Prostate gland (tissue), 2 donors: ENCODE measurements around the gene UCP2. TPM values are rescaled to one million over a fixed set of nuclear protein-coding genes. Genes with fewer than 3 reads are reported as not detected.

Experiments
- DNase-seq: peaks from one replicate; pipeline ENCODE4 v3.0.0-alpha.2; 2019; ENCODE audit warnings: low spot score
- H3K27ac ChIP-seq, 2 donors: fragments of 200-600 bp; sonication (generic); 2 replicates each; pipeline ENCODE4 v1.5.1; 2017 to 2019
- H3K27me3 ChIP-seq: fragments of 200-600 bp; sonication (generic); replicated peaks from 2 replicates; pipeline ENCODE4 v1.5.1; 2019; ENCODE audit not compliant: insufficient read depth
- H3K36me3 ChIP-seq, 2 donors: fragments of 200-600 bp; sonication (generic); 1 replicate in 1 of 2; 2 replicates in 1 of 2; pipeline versions ENCODE4 v1.5.1 to v1.8.1; 2017 to 2019
- H3K4me1 ChIP-seq: fragments of 200-600 bp; sonication (generic); replicated peaks from 2 replicates; pipeline ENCODE4 v1.5.1; 2019
- H3K4me3 ChIP-seq, 2 donors: fragments of 200-600 bp; sonication (generic); 2 replicates each; pipeline ENCODE4 v1.5.1; 2017 to 2019
- H3K9me3 ChIP-seq: fragments of 200-600 bp; sonication (generic); 2 replicates; pipeline ENCODE4 v1.5.1; 2017
- POLR2A ChIP-seq: fragments of 450-650 bp; IDR thresholded peaks from one replicate; pipeline ENCODE4 v1.6.1; 2016; ENCODE audit warnings: antibody characterized with exemption, mild to moderate bottlenecking
- POLR2AphosphoS5 ChIP-seq: sonication (generic); formaldehyde crosslinking; IDR thresholded peaks from one replicate; pipeline ENCODE4 v1.6.1; 2017; ENCODE audit warnings: antibody characterized with exemption
- WGBS: methylation state at CpG from one replicate; pipeline ENCODE4 v1.1.5; 2018; 5-methylcytosine and 5-hydroxymethylcytosine counted together
- intact Hi-C: fragments of 100-400 bp; cut with DNase I; formaldehyde crosslinking; loops from one replicate; pipeline ENCODE4 v1.14.2; 2022
- total RNA-seq, 2 donors: library from RNA; depleted of rRNA; stranded (reverse); fragments of >200 nt; gene quantifications; one replicate each; pipeline ENCODE4 v1.1.0, GENCODE V29; 2016
- TF ChIP-seq, protein P1 (sequence below), 4 experiments: fragments of 200-600 bp in 2 of 4; fragments of 450-650 bp in 2 of 4; sonication (generic) in 2 of 4; IDR thresholded peaks; 1 replicate in 3 of 4; 2 replicates in 1 of 4; pipeline ENCODE4 v1.5.1; 2016 to 2019; ENCODE audit warnings: antibody characterized with exemption in 4 of 4, mild to moderate bottlenecking in 2 of 4, moderate library complexity in 2 of 4

The UCP2 gene
- total RNA-seq, 2 donors from 2014 or later = 13.6 to 23.1 TPM

DNA sequence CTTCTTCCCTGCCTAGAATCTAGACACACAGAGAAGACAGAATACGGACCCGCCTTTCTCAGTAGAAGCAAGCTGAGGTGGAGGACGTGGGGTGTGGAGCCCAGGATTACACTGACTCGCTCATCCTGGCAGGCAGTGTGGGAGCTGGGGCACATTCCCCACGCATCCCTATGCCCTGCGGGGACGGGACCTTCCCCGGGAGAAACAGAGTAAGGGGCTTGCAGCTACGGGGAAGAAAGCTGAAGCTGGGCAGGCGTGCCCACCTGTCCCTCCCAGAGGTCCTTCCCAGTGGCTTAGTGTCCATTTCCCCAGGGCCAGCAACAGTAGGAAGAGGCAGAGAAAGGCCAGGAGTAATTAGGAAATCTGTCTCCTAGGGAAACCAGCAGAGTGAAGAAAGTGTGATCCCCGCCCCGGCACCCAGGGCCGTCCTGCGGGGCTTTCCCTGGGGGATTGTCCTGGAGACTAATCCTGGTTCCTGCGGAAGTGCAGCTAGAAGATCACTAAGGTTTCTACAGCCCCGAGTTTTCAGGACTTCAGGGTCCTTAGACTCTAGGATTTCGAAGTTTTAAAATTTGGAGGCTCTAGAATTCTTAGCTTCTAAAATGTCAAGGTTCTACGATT, 24.0 kb downstream of the UCP2 start:
- TF ChIP-seq, protein P1, sequence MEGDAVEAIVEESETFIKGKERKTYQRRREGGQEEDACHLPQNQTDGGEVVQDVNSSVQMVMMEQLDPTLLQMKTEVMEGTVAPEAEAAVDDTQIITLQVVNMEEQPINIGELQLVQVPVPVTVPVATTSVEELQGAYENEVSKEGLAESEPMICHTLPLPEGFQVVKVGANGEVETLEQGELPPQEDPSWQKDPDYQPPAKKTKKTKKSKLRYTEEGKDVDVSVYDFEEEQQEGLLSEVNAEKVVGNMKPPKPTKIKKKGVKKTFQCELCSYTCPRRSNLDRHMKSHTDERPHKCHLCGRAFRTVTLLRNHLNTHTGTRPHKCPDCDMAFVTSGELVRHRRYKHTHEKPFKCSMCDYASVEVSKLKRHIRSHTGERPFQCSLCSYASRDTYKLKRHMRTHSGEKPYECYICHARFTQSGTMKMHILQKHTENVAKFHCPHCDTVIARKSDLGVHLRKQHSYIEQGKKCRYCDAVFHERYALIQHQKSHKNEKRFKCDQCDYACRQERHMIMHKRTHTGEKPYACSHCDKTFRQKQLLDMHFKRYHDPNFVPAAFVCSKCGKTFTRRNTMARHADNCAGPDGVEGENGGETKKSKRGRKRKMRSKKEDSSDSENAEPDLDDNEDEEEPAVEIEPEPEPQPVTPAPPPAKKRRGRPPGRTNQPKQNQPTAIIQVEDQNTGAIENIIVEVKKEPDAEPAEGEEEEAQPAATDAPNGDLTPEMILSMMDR (IDR thresholded peaks at IDR 0.05) = no peak
- TF ChIP-seq POLR2A (no peak), POLR2AphosphoS5 (no peak)
- Histone ChIP-seq H3K4me1 (no peaks in the 10 kb centered on the region), H3K4me3 (no peak overlapping the region), H3K9me3 (no peaks in the 10 kb centered on the region), H3K27ac (no peak overlapping the region), H3K36me3 (no peaks in the 10 kb centered on the region), H3K27me3 (no peaks in the 10 kb centered on the region)
- WGBS = 92% methylated on average over 18 of the region's 18 CpGs
- DNase-seq = no peak
- intact Hi-C loops = no loop called here

DNA sequence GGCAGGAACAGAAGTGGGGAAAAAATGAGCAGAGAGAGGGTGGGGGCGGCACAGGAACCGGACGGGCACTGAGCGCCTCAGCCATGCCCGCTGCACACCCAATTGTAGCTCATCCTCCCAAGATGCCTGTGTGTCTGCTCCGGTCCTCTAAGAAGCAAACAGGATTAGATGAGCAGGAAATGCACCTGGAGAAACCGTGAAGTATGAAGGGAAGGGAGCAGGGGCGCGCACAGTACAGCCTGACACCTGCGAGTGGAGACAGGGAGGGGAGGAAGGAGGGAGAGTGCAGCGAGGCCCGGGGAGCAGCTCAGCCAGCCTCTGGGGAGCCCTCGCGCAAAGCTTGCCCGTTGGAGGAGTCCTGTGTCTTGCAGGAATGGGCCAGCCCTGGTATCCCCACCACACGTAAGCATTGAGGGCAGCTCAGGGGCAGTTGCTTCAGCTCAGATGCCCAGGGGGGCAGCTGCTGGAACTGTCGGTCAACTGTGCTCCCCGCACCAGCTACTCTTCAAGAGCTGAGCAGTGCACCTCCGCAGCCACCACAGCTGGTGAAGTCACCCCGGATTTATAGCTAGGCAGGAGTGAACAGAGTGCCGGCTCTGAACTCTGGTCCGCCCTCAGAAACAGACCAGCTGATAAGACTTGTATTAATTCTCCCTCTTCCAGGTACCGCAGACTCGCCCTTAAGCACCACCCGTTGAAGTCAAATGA, 24.8 kb downstream of the UCP2 start:
- Histone ChIP-seq H3K27ac (no peak overlapping the region), H3K36me3 (no peaks in the 10 kb centered on the region), H3K4me1 (no peaks in the 10 kb centered on the region), H3K9me3 (no peaks in the 10 kb centered on the region), H3K27me3 (no peaks in the 10 kb centered on the region), H3K4me3 (no peak overlapping the region)
- no peak for DNase-seq
- no peak for TF ChIP-seq POLR2AphosphoS5
- TF ChIP-seq, protein P1 (IDR thresholded peaks at IDR 0.05) = no peak
- 84% methylated on average over 25 of the region's 25 CpGs for WGBS
- intact Hi-C loops = no loop called here

DNA sequence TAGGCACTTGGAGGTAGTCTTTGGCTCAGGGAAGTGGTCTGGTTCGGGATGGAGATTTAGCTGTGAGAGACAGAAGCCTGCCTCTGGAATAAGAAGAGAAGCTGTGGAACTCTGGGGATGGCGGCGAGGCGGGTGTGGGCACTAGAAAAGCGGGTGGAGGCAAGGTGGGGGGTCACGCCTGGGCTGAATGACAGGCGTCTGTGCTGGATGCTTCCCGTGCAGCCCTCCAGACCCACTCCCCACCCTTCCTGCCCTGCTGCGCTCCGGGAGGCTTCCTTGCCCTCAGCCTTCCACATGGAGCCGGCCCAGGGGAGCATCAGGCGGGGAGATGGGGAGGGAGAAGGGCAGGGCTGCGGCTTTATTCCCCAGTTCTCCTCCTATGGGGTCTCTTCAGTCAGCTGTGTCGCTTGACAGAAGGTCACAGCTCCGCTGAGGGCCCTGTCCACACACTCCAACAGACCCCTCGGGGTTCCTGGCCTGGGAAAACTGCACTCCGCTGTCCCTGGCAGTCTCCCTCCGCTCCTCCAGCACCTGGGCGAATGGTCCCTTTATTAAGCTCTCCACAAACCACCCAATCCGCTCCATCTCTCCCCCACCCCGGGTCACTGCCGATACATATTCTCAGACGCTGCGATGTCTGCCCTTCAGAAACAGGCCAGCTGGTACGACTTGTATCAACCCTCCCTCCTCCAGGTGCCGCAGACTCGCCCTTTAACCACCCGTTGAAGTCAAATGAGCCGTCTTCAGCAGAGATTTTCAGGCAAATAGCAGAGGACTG, 25.6 kb downstream of the UCP2 start:
- WGBS = 76% methylated on average over 29 of the region's 29 CpGs
- TF ChIP-seq POLR2AphosphoS5 (no peak), POLR2A (no peak)
- TF ChIP-seq, protein P1 (IDR thresholded peaks at IDR 0.05) = no peak
- Histone ChIP-seq H3K27ac (no peak overlapping the region), H3K4me3 (no peak overlapping the region), H3K9me3 (no peaks in the 10 kb centered on the region), H3K27me3 (no peaks in the 10 kb centered on the region), H3K36me3 (no peaks in the 10 kb centered on the region), H3K4me1 (no peaks in the 10 kb centered on the region)
- DNase-seq = no peak
- intact Hi-C loops = no loop called here

DNA sequence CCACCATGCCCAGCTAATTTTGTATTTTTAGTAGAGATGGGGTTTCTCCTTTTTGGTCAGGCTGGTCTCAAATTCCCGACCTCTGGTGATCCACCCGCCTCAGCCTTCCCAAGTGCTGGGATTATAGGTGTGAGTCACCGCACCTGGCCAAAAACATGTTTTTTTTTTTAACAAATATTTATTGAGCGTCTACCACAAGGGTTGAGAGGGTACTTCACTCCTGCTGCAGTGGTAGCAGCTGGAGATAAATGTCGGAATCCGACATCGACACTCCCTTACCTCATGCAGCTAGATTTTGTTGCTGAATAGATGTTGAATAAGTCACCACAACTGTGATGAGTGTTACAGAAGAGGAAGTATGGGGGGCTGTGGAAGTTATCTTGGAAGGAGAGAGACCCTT, 30.8 kb downstream of the UCP2 start:
- Histone ChIP-seq H3K9me3 (no peaks in the 10 kb centered on the region), H3K4me1 (no peaks in the 10 kb centered on the region), H3K4me3 (no peak overlapping the region), H3K27me3 (no peaks in the 10 kb centered on the region), H3K36me3 (no peaks in the 10 kb centered on the region), H3K27ac (no peak overlapping the region)
- TF ChIP-seq POLR2A (no peak), POLR2AphosphoS5 (no peak)
- TF ChIP-seq, protein P1 (IDR thresholded peaks at IDR 0.05) = no peak
- intact Hi-C loops = no loop called here
- 74% methylated on average over 7 of the region's 7 CpGs for WGBS
- DNase-seq = no peak
